Coronary artery (tissue), 2 donors: ENCODE data around the gene RASGRF1.

Source experiments
- DNase-seq: peaks from one replicate; pipeline ENCODE4 v3.0.0-alpha.2; 2017; ENCODE audit warnings: low spot score
- H3K27ac ChIP-seq, 2 donors: fragments of 200-600 bp; sonication (generic); one replicate each; pipeline ENCODE4 v1.5.1; 2016 to 2019
- H3K4me3 ChIP-seq: fragments of 200-600 bp; sonication (generic); 2 replicates; pipeline ENCODE4 v1.5.1; 2016; ENCODE audit warnings: mild to moderate bottlenecking, moderate library complexity
- TF ChIP-seq, protein P1 (sequence below): fragments of 200-600 bp; sonication (generic); IDR thresholded peaks from one replicate; pipeline ENCODE4 v1.5.1; 2019; ENCODE audit warnings: antibody characterized with exemption

Gene RASGRF1

DNA sequence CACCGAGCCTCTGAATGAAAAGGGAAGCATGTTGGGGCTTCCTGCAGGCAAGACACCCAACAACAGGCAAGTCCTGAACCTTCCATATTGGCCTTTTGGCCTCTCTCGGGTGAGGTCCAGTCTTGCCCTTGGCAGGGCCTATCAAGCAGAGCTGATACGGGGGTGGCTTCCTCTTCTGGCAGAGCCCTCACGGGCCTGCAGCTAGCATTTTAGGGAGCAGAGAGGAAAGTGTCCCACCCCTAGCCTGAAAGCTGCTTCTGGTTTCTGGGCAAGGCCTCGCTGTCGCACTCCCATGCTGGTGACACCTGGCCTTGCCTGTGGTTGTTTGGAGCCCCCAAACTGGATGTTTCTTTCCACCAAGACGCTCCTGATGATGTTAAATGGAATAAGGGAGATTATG lies 113.9 kb downstream of the RASGRF1 start:
- Histone ChIP-seq H3K27ac (peak overlapping the region in 1 of 2 donors; percentile 40), H3K4me3 (no peak overlapping the region)
- TF ChIP-seq, protein P1, sequence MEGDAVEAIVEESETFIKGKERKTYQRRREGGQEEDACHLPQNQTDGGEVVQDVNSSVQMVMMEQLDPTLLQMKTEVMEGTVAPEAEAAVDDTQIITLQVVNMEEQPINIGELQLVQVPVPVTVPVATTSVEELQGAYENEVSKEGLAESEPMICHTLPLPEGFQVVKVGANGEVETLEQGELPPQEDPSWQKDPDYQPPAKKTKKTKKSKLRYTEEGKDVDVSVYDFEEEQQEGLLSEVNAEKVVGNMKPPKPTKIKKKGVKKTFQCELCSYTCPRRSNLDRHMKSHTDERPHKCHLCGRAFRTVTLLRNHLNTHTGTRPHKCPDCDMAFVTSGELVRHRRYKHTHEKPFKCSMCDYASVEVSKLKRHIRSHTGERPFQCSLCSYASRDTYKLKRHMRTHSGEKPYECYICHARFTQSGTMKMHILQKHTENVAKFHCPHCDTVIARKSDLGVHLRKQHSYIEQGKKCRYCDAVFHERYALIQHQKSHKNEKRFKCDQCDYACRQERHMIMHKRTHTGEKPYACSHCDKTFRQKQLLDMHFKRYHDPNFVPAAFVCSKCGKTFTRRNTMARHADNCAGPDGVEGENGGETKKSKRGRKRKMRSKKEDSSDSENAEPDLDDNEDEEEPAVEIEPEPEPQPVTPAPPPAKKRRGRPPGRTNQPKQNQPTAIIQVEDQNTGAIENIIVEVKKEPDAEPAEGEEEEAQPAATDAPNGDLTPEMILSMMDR = no peak
- DNase-seq = no peak

DNA sequence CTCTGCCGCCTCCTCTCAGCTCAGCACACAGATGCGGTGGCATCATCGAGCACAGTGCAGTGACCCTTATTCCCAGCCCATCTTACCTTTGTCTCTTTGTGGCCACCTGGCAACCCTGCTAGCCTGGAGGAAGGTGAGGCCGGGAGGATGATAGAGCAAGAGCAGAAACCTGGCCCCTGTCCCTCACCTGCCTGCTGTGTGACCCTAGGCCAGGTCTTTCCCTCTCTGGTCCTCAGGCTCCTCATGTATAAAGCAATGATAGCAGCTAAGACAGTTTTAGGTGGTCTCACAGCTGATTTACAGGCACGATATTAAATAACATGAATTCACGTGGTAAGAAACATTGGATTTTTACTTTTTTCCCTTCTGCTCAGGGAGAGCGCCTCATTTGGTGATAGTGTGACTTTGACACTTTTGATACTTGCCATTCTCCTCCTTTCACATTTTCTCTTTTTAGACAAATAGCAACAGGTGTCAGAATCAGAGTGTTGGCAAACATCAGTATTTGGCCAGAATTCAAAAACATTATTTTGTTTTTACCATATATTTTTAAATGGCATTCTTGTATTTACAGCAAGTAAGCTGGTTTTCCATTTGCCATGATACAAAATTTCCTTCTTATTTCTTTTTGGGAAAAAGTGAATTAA lies 116.2 kb downstream of the RASGRF1 start:
- TF ChIP-seq, protein P1 = no peak
- H3K27ac ChIP-seq = no peak overlapping the region
- H3K4me3 ChIP-seq = no peak overlapping the region
- DNase-seq = no peak

DNA sequence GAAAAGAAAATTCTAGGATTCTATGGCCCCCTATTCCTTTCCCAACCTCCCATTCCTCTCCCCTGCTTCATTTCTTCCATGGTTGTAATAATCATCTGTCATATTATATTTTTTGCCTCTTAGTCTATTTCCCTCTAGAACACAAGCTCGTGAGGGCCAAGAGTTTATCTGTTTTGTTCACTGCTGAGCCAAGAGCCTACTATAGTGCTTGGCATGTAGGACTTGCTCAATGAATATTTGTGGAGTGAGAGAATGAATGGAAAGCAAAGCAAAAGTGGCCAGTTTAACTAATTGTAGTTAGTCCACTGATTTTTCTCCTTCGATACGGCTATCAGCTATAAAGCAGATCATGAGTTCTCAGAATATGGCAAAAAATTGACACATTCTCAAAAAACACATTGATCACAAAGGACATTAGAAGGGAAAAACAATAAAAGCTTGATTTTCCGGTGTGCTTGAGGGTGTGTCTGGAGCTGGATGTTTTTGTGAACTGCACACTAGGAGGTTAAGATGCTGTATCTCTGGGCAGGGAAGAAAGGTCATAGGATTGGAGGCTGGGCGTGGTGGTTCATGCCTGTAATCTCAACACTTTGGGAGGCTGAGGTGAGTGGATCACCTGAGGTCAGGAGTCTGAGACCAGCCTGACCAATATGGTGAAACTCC lies 120.8 kb downstream of the RASGRF1 start:
- TF ChIP-seq, protein P1 = no peak
- DNase-seq = no peak
- Histone ChIP-seq H3K4me3 (no peak overlapping the region), H3K27ac (peak overlapping the region in 1 of 2 donors; percentile 57)

DNA sequence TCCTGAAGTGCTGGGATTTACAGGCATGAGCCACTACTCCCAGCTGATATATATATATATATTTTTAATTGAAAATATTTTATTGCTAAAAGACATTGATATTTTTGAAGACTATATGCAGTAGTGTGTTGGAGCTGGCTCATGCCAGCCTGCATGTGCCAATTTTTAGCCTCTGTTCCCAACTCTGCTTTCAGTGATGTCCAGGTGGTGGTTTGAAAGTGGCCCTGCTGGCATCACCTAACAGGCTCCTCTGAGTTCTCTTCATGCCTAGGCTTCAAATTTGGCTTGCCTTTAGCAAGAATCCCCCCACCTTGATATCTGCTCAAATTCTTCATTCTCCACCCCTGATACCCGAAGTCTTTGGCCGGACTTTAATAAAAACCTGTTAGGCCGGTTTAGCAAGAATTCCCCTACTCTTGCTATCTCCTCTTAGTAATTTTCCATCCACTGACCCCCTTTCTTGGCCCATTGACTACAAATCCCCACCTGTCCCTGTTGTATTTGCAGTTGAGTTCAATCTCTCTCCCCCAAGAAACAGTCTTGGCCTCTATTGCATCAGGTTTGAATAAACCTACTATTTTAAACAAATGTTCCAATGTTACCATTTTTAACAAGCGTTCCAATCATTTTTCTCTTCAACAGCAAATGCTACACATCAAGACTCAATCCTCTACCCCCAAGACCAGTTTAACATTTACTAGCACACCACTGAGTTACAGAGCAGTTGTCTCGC lies 121.9 kb downstream of the RASGRF1 start:
- no peak for DNase-seq
- TF ChIP-seq, protein P1 = no peak
- H3K27ac ChIP-seq = no peak overlapping the region
- H3K4me3 ChIP-seq = no peak overlapping the region

DNA sequence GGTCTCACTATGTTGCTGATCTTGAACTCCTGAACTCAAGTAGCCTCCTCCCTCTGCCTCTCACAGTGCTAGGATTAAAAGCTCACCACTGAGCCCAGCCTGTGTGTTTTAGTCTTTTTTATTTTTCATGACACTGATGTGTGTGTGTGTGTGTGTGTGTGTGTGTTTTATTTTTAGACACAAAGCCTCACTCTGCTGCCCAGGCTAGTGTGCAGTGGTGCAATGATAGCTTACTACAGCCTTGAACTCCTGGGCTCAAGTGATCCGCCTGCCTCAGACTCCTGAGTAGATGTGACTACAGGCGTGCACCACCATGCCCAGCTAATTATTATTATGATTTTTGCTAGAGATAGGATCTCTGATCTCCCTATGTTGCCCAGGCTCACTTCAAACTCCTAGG lies 122.5 kb downstream of the RASGRF1 start:
- Histone ChIP-seq H3K27ac (no peak overlapping the region), H3K4me3 (no peak overlapping the region)
- TF ChIP-seq, protein P1 = no peak
- no peak for DNase-seq

DNA sequence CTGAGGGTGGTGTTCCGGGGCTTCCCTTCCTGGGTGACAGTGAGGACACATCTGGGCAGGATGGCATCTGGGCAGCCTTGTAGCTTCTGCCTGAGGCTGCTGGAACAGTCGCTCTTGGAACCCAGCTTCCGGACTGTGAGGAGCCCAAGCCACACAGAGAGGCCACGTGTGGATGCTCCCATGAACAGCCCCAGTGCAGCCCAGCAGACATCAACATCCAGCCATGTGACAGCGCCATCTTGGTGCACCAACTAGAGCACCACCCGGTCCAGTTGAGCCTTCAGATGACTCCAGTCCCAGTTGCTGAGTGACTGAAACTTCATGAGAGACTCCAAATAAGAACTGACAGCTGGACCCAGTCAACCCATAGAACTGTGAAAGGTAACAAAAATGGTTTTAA lies 130.3 kb downstream of the RASGRF1 start:
- TF ChIP-seq, protein P1 = no peak
- DNase-seq = no peak
- Histone ChIP-seq H3K27ac (no peak overlapping the region), H3K4me3 (no peak overlapping the region)
